H1 (cell line): ENCODE measurements around the gene USB1. TPM values are rescaled to one million over a fixed set of nuclear protein-coding genes. Genes with fewer than 3 reads are reported as not detected.

Experiments used
- CTCF ChIA-PET: fragments of 300-600 bp; sonication (Branson Sonifier 250); formaldehyde crosslinking; loops from one replicate; lab custom pipeline; 2021; ENCODE audit not compliant: partially characterized antibody; lab: Charles Lee
- POLR2A ChIA-PET: fragments of 300-600 bp; sonication (Branson Sonifier 250); formaldehyde crosslinking; loops from one replicate; lab custom pipeline; 2021; ENCODE audit warnings: inconsistent platforms; ENCODE audit not compliant: partially characterized antibody; lab: Charles Lee
- DNase-seq, 2 experiments: peaks; one replicate each; pipeline versions ENCODE4 v3.0.0 to v3.0.0-alpha.2; 2010 to 2022; ENCODE audit warnings: low spot score in 2 of 2, low read depth in 1 of 2, mixed read lengths in 1 of 2
- FAIRE-seq: peaks from 2 replicates; lab custom pipeline; 2011; peaks lifted over from hg19 to GRCh38; lab: Jason Lieb, UNC
- H2AFZ ChIP-seq: 2 replicates; pipeline ENCODE4 v1.8.1; 2012; ENCODE audit warnings: low read length, inconsistent platforms
- H2AK5ac ChIP-seq: 2 replicates; pipeline ENCODE4 v1.6.1; 2013; ENCODE audit warnings: low read depth, low read length
- H2BK120ac ChIP-seq: replicated peaks from 2 replicates; pipeline ENCODE3; 2013; ENCODE audit warnings: low read depth, low read length, inconsistent platforms
- H2BK12ac ChIP-seq: 2 replicates; pipeline ENCODE4 v1.6.1; 2013; ENCODE audit warnings: low read depth, low read length
- H2BK15ac ChIP-seq: 2 replicates; pipeline ENCODE4 v1.6.1; 2013; ENCODE audit warnings: low read length
- H2BK20ac ChIP-seq: 2 replicates; pipeline ENCODE4 v1.6.1; 2013; ENCODE audit warnings: low read length
- H2BK5ac ChIP-seq: 2 replicates; pipeline ENCODE4 v1.6.1; 2013; ENCODE audit warnings: low read depth, low read length
- H3K14ac ChIP-seq: 2 replicates; pipeline ENCODE4 v1.6.1; 2013; ENCODE audit warnings: inconsistent platforms; ENCODE audit not compliant: insufficient read length
- H3K18ac ChIP-seq: 2 replicates; pipeline ENCODE4 v1.6.1; 2013; ENCODE audit warnings: low read length; ENCODE audit errors: extremely low read depth
- H3K23ac ChIP-seq: 2 replicates; pipeline ENCODE4 v1.6.1; 2013; ENCODE audit warnings: inconsistent platforms; ENCODE audit not compliant: insufficient read length
- H3K23me2 ChIP-seq: 2 replicates; pipeline ENCODE4 v1.6.1; 2013; ENCODE audit warnings: low read depth, low read length
- H3K27ac ChIP-seq: 2 replicates; pipeline ENCODE4 v1.6.1; 2011; ENCODE audit warnings: low read depth, low read length, inconsistent platforms
- H3K27me3 ChIP-seq, 4 experiments: replicated peaks in 1 of 4; 1 replicate in 1 of 4; 2 replicates in 3 of 4; pipeline versions ENCODE4 v1.6.1 to v1.8.1; 2011 to 2013; ENCODE audit warnings: low read length in 3 of 4, mild to moderate bottlenecking in 3 of 4, inconsistent platforms in 2 of 4, mixed read lengths in 2 of 4, moderate library complexity in 1 of 4; ENCODE audit not compliant: control insufficient read depth in 3 of 4, insufficient read depth in 3 of 4; ENCODE audit errors: extremely low read depth in 1 of 4
- H3K36me3 ChIP-seq, 4 experiments: 2 replicates each; pipeline versions ENCODE4 v1.6.1 to v1.8.1; 2011 to 2013; ENCODE audit warnings: mild to moderate bottlenecking in 4 of 4, low read length in 3 of 4, moderate library complexity in 2 of 4, control low read depth in 1 of 4, inconsistent platforms in 1 of 4; ENCODE audit not compliant: insufficient read depth in 4 of 4, control insufficient read depth in 2 of 4
- H3K4ac ChIP-seq: replicated peaks from 2 replicates; pipeline ENCODE3; 2013; ENCODE audit warnings: low read length, low read depth, mixed read lengths, inconsistent platforms; ENCODE audit not compliant: insufficient read length
- H3K4me1 ChIP-seq, 4 experiments: replicated peaks in 1 of 4; 1 replicate in 1 of 4; 2 replicates in 3 of 4; pipeline versions ENCODE4 v1.6.1 to v1.8.1; 2011 to 2013; ENCODE audit warnings: low read length in 3 of 4, inconsistent platforms in 2 of 4, mixed read lengths in 1 of 4; ENCODE audit not compliant: insufficient read depth in 4 of 4, control insufficient read depth in 3 of 4
- H3K4me2 ChIP-seq, 2 experiments: 2 replicates each; pipeline versions ENCODE4 v1.6.1 to v1.8.1; 2011 to 2013; ENCODE audit warnings: low read depth in 2 of 2, low read length in 2 of 2, control low read depth in 1 of 2, inconsistent platforms in 1 of 2, mild to moderate bottlenecking in 1 of 2; ENCODE audit not compliant: insufficient read depth in 1 of 2
- H3K4me3 ChIP-seq, 4 experiments: fragments of 200-600, 300-600 bp in 1 of 4; sonication (generic), shearing (Covaris generic), sonication (Bioruptor Twin) in 1 of 4; 2 replicates each; pipeline versions ENCODE4 v1.5.1 to v1.8.1; 2011 to 2016; ENCODE audit warnings: low read length in 4 of 4, low read depth in 3 of 4, control low read depth in 2 of 4, inconsistent platforms in 2 of 4, mild to moderate bottlenecking in 2 of 4, mixed read lengths in 1 of 4, moderate library complexity in 1 of 4; ENCODE audit not compliant: insufficient read depth in 2 of 4; ENCODE audit errors: extremely low read depth in 1 of 4
- H3K56ac ChIP-seq: replicated peaks from 2 replicates; pipeline ENCODE3; 2013; ENCODE audit warnings: low read depth, mild to moderate bottlenecking, mixed read lengths, low read length, inconsistent platforms; ENCODE audit not compliant: insufficient read length
- H3K79me1 ChIP-seq: 2 replicates; pipeline ENCODE4 v1.6.1; 2013; ENCODE audit warnings: low read depth, low read length, control low read depth
- H3K79me2 ChIP-seq, 2 experiments: 2 replicates each; pipeline versions ENCODE4 v1.6.1 to v1.8.1; 2012 to 2013; ENCODE audit warnings: low read length in 2 of 2, mild to moderate bottlenecking in 2 of 2, inconsistent platforms in 1 of 2; ENCODE audit not compliant: insufficient read depth in 2 of 2, control insufficient read depth in 1 of 2
- H3K9ac ChIP-seq, 4 experiments: replicated peaks in 1 of 4; 1 replicate in 1 of 4; 2 replicates in 3 of 4; pipeline versions ENCODE4 v1.6.1 to v1.8.1; 2011 to 2013; ENCODE audit warnings: low read depth in 3 of 4, low read length in 3 of 4, control low read depth in 2 of 4, mild to moderate bottlenecking in 2 of 4, moderate library complexity in 2 of 4, inconsistent platforms in 1 of 4; ENCODE audit errors: extremely low read depth in 1 of 4
- H3K9me3 ChIP-seq, 2 experiments: 2 replicates each; pipeline versions ENCODE4 v1.6.1 to v1.8.1; 2012 to 2013; ENCODE audit warnings: mild to moderate bottlenecking in 2 of 2, moderate library complexity in 2 of 2, control low read depth in 1 of 2, inconsistent platforms in 1 of 2, low read depth in 1 of 2, low read length in 1 of 2, mixed read lengths in 1 of 2; ENCODE audit not compliant: insufficient read depth in 2 of 2
- H4K20me1 ChIP-seq, 2 experiments: replicated peaks in 1 of 2; 2 replicates each; pipeline versions ENCODE3 to v1.8.1; 2011 to 2013; ENCODE audit warnings: inconsistent platforms in 2 of 2, low read length in 2 of 2, mild to moderate bottlenecking in 1 of 2; ENCODE audit not compliant: insufficient read depth in 2 of 2, control insufficient read depth in 1 of 2
- H4K5ac ChIP-seq: 2 replicates; pipeline ENCODE4 v1.6.1; 2013; ENCODE audit warnings: low read length, low read depth, mixed read lengths, inconsistent platforms; ENCODE audit not compliant: insufficient read length
- H4K8ac ChIP-seq: 2 replicates; pipeline ENCODE4 v1.8.0; 2013; ENCODE audit warnings: mild to moderate bottlenecking, moderate library complexity, low read length, inconsistent platforms; ENCODE audit not compliant: insufficient read depth; ENCODE audit errors: extremely low read depth
- H4K91ac ChIP-seq: replicated peaks from 2 replicates; pipeline ENCODE3; 2013; ENCODE audit warnings: low read length, mixed read lengths, inconsistent platforms; ENCODE audit not compliant: insufficient read length
- ASH2L ChIP-seq: fragments of 200-600, 300-600 bp; sonication (generic); IDR thresholded peaks from one replicate; pipeline ENCODE4 v1.7.1; 2017; ENCODE audit warnings: low read length
- CBX5 ChIP-seq: fragments of 300-800, 300-1000 bp; sonication (generic); IDR thresholded peaks from 2 replicates; pipeline ENCODE4 v1.7.1; 2016; ENCODE audit warnings: antibody characterized with exemption, low read length, low read depth
- CHD1 ChIP-seq: IDR thresholded peaks from 2 replicates; pipeline ENCODE4 v1.6.1; 2012; ENCODE audit warnings: low read depth, low read length, improper control_type of control experiment
- CTCF ChIP-seq, 3 experiments: IDR thresholded peaks; 1 replicate in 2 of 3; 2 replicates in 1 of 3; pipeline versions ENCODE4 v1.5.1 to v1.6.1; 2011; ENCODE audit warnings: low read length in 3 of 3, mild to moderate bottlenecking in 3 of 3, inconsistent platforms in 2 of 3, low read depth in 1 of 3, moderate library complexity in 1 of 3; ENCODE audit not compliant: insufficient read depth in 1 of 3; ENCODE audit errors: control extremely low read depth in 1 of 3
- GTF2F1 ChIP-seq: IDR thresholded peaks from 2 replicates; pipeline ENCODE4 v1.6.1; 2012; ENCODE audit warnings: low read depth, low read length, improper control_type of control experiment, borderline replicate concordance
- NANOG ChIP-seq: IDR thresholded peaks from 2 replicates; pipeline ENCODE4 v1.6.1; 2011; ENCODE audit warnings: low read length, low read depth, mild to moderate bottlenecking, inconsistent platforms; ENCODE audit not compliant: insufficient read depth, poor library complexity, severe bottlenecking
- SRF ChIP-seq: IDR thresholded peaks from 2 replicates; pipeline ENCODE4 v1.6.1; 2011; ENCODE audit warnings: mild to moderate bottlenecking, low read depth, low read length, moderate library complexity
- SUZ12 ChIP-seq: fragments of 200-600 bp; sonication (generic); IDR thresholded peaks from 2 replicates; pipeline ENCODE4 v1.6.1; 2012; ENCODE audit warnings: mild to moderate bottlenecking, inconsistent platforms, low read length, moderate library complexity, mixed read lengths
- TAF7 ChIP-seq: optimal IDR thresholded peaks from 2 replicates; pipeline ENCODE3; 2011; ENCODE audit warnings: low read depth, mild to moderate bottlenecking, inconsistent platforms, low read length, moderate library complexity, borderline replicate concordance
- USF2 ChIP-seq: IDR thresholded peaks from 2 replicates; pipeline ENCODE4 v1.6.1; 2011; ENCODE audit warnings: low read length, improper control_type of control experiment
- WGBS, 2 experiments: shearing (Covaris generic) in 1 of 2; methylation state at CpG; one replicate each; pipeline versions ENCODE4 v1.1.6 to v1.1.7; 2013 to 2015; ENCODE audit warnings: low lambda C conversion rate in 2 of 2, mixed read lengths in 2 of 2, inconsistent platforms in 1 of 2, low coverage in 1 of 2, missing lambda C conversion rate in 1 of 2; ENCODE audit not compliant: insufficient replicate concordance in 2 of 2, insufficient coverage in 1 of 2, insufficient read length in 1 of 2; ENCODE audit errors: extremely low coverage in 1 of 2, missing lambda C conversion rate in 1 of 2; 5-methylcytosine and 5-hydroxymethylcytosine counted together
- polyA plus RNA-seq, 7 experiments: library from polyadenylated mRNA; depleted of rRNA in 3 of 7; stranded (reverse) in 5 of 7; unstranded in 2 of 7; fragments of >200 nt in 5 of 7; fragments of 200-250 nt in 2 of 7; gene quantifications; 1 replicate in 5 of 7; 2 replicates in 1 of 7; 4 replicates in 1 of 7; pipeline versions ENCODE4 v1.2.1 to v1.2.3, GENCODE V29; 2011 to 2013; ENCODE audit warnings: missing spikeins in 2 of 7, mixed read lengths in 2 of 7
- total RNA-seq: library from RNA; stranded (reverse); fragmentation: NEBNext Ultra II Directional; extraction: Animal tissue kit (Norgen Biotek cat#: 25700); gene quantifications from 2 replicates; pipeline ENCODE4 v1.2.1, GENCODE V29; 2021

Gene USB1
- total and polyA plus RNA-seq, 2 of the 8 experiments (the other 6 are each of a cell fraction or from before 2014, with no cell fraction given): 65.4 to 75.9 TPM

- H4K20me1 ChIP-seq: no peaks in the 10 kb centered on the region
- no peak for DNase-seq
- no peak overlapping the region for H2AK5ac ChIP-seq
- H2BK120ac ChIP-seq: no peak overlapping the region
- no peaks in the 10 kb centered on the region; the same call in 1 of the 2 replicates for H3K23me2 ChIP-seq
- H3K4ac ChIP-seq: no peak overlapping the region
- H3K4me1 ChIP-seq: no peaks in the 10 kb centered on the region; a peak in 1 of 7 replicates
- ChIA-PET POLR2A (interaction anchor here (1.6 kb wide), 1 partner anchor 10 kb away, joined by 5 read pairs; no protein-coding TSS in a partner anchor), CTCF (interaction anchor here (0.8 to 6.4 kb wide), 12 partner anchors 12 to 253 kb away, joined by 3 to 63 read pairs (median 4); partner anchors contain the start of gene KATNB1)
- no peak overlapping the region for H2AFZ ChIP-seq
- no peak overlapping the region for H4K5ac ChIP-seq
- H4K8ac ChIP-seq: no peak overlapping the region
- H4K91ac ChIP-seq: no peak overlapping the region
- no peak for FAIRE-seq
- H3K56ac ChIP-seq: no peak overlapping the region
- no peaks in the 10 kb centered on the region for H3K79me1 ChIP-seq
- no peak overlapping the region for H3K27ac ChIP-seq
- H2BK20ac ChIP-seq: no peak overlapping the region
- H3K4me3 ChIP-seq: no peak overlapping the region
- no peak overlapping the region for H3K14ac ChIP-seq
- WGBS, 2 experiments: 58% methylated on average over 2 of the region's 2 CpGs; no CpG with 5 or more reads in 1 of the 2 experiments
- no peaks in the 10 kb centered on the region for H3K9me3 ChIP-seq
- H3K79me2 ChIP-seq: no peaks in the 10 kb centered on the region
- H3K9ac ChIP-seq: no peak overlapping the region
- no peak overlapping the region for H2BK15ac ChIP-seq
- H3K18ac ChIP-seq: no peak overlapping the region
- H2BK5ac ChIP-seq: no peak overlapping the region
- no peak overlapping the region for H2BK12ac ChIP-seq
- no peak overlapping the region for H3K4me2 ChIP-seq
- H3K27me3 ChIP-seq: no peaks in the 10 kb centered on the region
- H3K36me3 ChIP-seq: no peaks in the 10 kb centered on the region
- H3K23ac ChIP-seq: no peak overlapping the region
- TF ChIP-seq GTF2F1: no peak
- no peak for TF ChIP-seq CTCF (IDR thresholded peaks at IDR 0.05; ENCODE audit: control extremely low read depth in 1 of 3, insufficient read depth in 1 of 3, low read depth in 1 of 3, low read length in 3 of 3)
- no peak for TF ChIP-seq SRF
- no peak for TF ChIP-seq CHD1
- no peak for TF ChIP-seq SUZ12
- TF ChIP-seq ASH2L: no peak
- no peak for TF ChIP-seq CBX5
- no peak for TF ChIP-seq NANOG
- TF ChIP-seq TAF7: no peak
- TF ChIP-seq USF2: no peak
These were observed 24.8 kb upstream of the USB1 start for GRCh38 chr16:57976331-57976796.
